SK-N-SH (cell line): ENCODE results near the gene PLEKHF1.

Experiments used
- CTCF ChIP-seq: fragments of 200-600 bp; sonication (generic); IDR thresholded peaks from 2 replicates; pipeline ENCODE4 v1.6.1; 2017; ENCODE audit warnings: antibody characterized with exemption, mild to moderate bottlenecking, moderate library complexity
- FOXJ3 ChIP-seq: sonication (generic); formaldehyde crosslinking; IDR thresholded peaks from 2 replicates; pipeline ENCODE4 v1.5.1; 2020; ENCODE audit warnings: mild to moderate bottlenecking, missing genetic modification reagents
- NFIC ChIP-seq: IDR thresholded peaks from 2 replicates; pipeline ENCODE4 v1.4.0; 2012; ENCODE audit warnings: borderline replicate concordance
- RAD21 ChIP-seq: IDR thresholded peaks from 2 replicates; pipeline ENCODE4 v1.6.1; 2012; ENCODE audit warnings: mild to moderate bottlenecking, low read length
- REST ChIP-seq: IDR thresholded peaks from 2 replicates; pipeline ENCODE4 v1.6.1; 2012; ENCODE audit warnings: mild to moderate bottlenecking, low read depth, low read length, moderate library complexity
- SMC3 ChIP-seq: IDR thresholded peaks from 2 replicates; pipeline ENCODE4 v1.6.1; 2012; ENCODE audit warnings: low read depth, low read length, improper control_type of control experiment
- TAF1 ChIP-seq: IDR thresholded peaks from 2 replicates; pipeline ENCODE4 v1.6.1; 2012; ENCODE audit warnings: low read depth, mild to moderate bottlenecking, low read length, moderate library complexity, borderline replicate concordance
- USF2 ChIP-seq: fragments of 150-350 bp; IDR thresholded peaks from 2 replicates; pipeline ENCODE4 v1.6.1; 2017; ENCODE audit warnings: antibody characterized with exemption, low read length, low read depth, borderline replicate concordance

- TF ChIP-seq TAF1 (no peak), REST (no peak), CTCF (no peak), USF2 (no peak), FOXJ3 (CRISPR knock-in tag) (no peak), SMC3 (no peak), NFIC (no peak), RAD21 (no peak)
Observed at GRCh38 chr19:29678484-29679106, 13.3 kb downstream of the PLEKHF1 start.
